Measurements from ENCODE around the gene DPAGT1.
A peak's percentile ranks its signal among the peaks of the same experiment; 100 is the strongest.
"Not testable (repeated sequence)": the region's sequence is repeated elsewhere in the genome, so short reads cannot be mapped to it uniquely, and the experiment has no call there.

Gene DPAGT1

DNA sequence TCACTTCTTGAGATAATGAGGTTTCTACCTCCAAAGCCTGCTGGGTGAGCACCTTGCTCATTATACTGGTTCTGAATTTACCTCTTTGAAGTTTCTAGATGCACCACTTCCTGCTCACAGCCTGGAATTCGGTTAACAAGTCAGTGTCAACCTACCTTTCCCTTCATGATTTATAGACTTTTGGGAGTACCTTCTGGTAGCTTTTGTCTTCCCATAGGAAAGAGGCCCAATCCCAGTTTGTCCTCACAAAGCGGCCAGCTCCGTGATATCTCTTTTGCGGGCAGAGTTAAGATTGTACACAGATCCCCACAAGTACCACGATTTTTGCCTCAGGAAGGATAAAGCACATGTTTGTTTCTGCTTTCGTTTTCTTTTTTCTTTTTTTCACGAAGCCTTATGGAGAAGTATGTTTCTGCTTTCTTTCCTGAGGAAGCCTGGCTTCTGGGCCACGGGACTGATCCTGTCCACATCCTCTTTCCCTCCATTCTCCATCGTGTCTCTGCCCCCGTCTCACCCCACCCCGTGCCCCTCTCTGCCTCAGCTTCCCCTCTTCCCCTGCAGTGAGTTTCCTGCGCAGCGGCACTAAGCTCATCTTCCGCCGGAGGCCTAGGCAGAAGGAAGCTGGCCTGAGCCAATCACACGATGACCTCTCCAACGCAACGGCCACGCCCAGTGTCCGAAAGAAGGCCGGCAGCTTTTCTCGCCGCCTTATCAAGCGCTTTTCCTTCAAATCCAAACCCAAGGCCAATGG lies 14.0 kb upstream of the DPAGT1 start:
- DNase-seq (ENCODE audit: low read depth in 2 of 2): no peak

DNA sequence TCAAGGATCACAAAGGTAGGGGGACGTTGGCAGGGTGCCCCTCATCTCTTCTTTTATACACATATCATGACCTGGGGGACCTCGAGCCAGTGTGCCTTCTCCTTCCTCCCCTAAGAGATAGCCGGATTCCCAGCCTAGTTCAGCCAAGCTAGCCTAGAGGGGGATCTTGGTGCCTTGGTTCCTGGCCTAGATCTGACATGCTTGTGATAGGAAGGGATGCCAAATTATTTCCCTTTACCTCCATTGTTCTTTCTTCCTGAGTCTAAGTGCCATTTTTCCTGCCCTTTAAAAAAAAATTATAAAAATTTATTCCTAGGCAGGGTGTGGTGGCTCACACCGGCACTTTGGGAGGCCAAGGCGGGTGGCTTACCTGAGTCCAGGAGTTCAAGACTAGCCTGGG lies 12.7 kb upstream of the DPAGT1 start:
- DNase-seq (ENCODE audit: low read depth in 2 of 2): no peak

DNA sequence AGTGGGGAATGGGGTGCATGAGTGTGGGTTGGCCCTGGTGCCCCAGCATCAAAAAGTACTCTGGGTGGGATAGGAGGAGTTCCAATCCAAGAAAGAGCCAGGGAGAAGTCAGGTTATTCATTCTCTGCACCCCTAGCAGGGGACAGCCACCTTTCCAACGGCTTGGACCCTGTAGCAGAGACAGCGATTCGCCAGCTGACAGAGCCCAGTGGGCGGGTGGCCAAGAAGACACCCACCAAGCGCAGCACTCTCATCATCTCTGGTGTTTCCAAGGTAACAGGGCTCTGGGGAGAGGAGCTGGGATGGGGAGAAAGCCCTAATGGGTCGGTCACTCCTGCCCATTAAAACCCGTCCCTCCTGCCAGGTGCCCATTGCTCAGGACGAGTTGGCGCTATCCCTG lies 12.1 kb upstream of the DPAGT1 start:
- DNase-seq (ENCODE audit: low read depth in 2 of 2): no peak

DNA sequence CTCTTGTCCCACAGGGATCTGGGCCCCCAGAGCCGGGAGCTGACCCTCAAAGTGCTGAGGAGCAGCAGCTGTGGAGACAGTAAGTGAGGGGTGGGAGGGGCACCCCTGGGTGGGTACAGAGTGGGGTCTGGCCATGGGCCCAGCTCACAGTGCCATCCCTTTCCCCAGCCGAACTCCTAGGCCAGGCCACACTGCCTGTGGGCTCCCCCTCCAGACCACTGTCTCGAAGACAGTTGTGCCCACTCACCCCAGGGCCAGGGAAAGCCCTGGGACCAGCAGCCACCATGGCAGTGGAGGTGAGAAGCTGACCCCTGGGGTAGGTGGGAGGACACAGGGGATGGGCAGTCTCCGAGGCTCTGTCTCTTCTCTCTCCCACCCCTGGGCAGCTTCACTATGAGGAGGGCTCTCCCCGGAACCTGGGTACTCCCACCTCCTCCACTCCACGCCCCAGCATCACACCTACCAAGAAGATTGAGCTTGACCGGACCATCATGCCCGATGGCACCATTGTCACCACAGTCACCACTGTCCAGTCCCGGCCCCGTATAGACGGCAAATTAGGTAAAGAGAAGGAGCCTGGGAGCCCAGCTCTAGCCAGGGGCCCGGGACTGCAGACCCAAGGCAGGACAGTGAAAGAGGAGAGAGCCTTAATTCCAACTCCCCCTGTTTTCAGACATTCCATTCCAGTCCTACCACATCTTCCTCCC lies 10.8 kb upstream of the DPAGT1 start:
- DNase-seq (ENCODE audit: low read depth in 2 of 2): no peak

DNA sequence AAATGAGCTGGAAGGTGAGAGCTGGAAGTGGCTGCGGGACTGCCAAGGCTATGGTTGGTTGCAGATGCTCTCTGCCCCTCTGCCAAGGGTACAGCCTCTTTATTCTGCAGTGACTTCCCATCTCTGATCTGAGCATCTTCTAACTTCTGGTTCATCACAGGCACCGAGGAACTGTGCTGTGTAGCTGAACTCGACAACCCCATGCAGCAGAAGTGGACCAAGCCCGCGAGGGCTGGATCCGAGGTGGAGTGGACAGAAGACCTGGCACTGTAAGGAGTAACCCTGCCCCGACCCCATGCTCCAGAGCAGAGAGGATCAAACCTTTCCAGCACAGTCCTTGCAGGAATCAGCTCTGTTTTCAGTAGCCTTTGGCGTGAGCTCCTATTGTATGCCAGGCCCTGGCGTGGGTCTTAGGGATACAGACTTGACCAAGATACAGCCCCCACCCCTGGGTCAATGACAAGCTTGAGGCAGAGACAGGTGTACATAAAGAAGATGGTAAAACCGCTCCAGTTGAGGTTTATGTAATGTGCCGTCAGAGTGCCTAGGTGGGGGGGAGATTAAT lies 9.8 kb upstream of the DPAGT1 start:
- DNase-seq (ENCODE audit: low read depth in 2 of 2): no peak

DNA sequence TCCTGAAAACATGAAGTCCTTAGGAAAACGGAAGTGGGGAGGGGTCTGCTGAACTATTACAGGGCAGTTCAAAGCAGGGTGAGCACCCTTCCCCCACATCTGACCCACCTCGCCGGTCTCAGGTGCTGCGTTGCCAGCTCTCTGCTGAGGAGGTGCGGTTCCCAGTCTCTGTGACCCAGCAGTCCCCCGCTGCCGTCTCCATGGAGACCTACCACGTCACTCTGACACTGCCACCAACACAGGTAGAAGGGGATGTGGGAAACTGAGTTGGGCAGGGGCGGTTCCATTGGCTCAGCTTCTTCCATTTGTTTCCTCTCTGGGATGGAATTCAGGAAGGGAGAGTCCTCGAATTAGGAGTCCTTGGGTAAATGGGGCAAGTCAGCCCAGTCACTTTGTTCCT lies 8.8 kb upstream of the DPAGT1 start:
- no peak for DNase-seq (ENCODE audit: low read depth in 2 of 2)

DNA sequence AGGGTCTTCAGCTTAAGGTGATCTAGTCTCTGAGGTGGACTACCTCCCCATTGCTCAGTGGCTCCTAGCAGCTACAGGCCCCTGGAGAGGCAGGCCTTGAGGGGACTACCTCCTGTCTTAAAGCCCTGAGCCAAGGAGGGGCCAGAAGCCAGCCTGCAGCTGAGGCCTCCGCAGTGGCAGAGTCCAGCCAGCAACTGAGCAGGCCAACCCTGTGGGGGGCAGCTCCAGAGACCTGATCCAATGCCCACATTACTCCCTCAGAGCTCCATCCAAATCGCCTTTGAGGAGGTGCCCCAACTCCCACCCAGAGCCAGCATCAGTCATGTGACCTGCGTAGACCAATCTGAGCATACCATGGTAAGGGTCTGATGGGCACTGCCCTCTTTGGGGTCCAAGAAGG lies 8.2 kb upstream of the DPAGT1 start:
- DNase-seq (ENCODE audit: low read depth in 2 of 2): no peak

DNA sequence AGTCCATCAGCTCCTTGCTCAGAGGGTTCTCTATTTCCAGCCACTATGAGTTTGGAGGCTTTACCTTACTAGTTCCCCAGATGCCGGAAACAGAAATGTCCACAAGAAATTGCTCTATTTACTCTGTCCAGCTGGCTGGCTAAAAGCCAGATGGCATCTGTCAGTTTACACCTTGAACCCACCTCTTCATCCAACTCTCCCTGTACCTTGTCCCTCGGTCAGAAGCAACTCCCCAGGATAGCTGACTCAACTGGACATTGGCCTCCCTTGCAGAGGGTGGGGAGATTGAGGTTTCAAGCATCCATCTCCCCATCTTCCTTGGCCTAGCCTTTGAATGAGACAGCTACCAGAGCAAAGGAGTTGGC lies 7.2 kb upstream of the DPAGT1 start:
- no peak for DNase-seq (ENCODE audit: low read depth in 2 of 2)

DNA sequence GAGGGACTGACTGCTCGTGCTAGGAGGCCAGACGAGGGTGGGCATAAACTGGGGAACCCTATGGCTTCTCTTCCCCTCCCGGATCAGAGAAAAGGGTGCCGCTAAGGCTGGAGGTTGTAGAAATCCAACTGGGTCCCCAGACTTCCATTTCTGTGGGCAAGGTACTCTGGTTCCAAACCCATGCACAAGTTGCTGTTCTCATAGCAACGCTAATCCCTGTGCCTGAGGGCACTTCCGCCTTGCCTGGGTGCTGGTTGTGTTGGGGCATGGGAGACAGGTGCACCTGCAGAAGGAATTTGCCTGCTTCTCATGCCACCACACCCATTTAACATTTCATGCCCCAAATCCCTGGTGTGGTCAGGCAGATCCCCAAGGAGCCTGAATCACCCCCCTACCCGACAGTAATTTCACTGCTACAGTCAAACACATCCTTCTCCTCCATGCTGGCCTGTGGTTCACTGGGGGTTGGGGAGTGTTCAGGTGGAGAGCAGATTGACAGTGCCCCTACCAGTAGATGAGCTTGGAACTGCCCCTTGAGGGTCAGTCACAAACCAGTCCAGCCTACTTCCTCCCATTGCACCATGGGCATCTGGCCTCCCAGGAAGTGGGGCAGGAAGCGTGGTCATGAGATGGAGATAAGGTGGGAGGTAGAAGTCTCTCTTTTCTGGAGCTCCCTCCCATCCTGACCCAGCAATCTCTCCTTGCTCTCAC lies 6.6 kb upstream of the DPAGT1 start:
- DNase-seq (ENCODE audit: low read depth in 2 of 2): no peak

DNA sequence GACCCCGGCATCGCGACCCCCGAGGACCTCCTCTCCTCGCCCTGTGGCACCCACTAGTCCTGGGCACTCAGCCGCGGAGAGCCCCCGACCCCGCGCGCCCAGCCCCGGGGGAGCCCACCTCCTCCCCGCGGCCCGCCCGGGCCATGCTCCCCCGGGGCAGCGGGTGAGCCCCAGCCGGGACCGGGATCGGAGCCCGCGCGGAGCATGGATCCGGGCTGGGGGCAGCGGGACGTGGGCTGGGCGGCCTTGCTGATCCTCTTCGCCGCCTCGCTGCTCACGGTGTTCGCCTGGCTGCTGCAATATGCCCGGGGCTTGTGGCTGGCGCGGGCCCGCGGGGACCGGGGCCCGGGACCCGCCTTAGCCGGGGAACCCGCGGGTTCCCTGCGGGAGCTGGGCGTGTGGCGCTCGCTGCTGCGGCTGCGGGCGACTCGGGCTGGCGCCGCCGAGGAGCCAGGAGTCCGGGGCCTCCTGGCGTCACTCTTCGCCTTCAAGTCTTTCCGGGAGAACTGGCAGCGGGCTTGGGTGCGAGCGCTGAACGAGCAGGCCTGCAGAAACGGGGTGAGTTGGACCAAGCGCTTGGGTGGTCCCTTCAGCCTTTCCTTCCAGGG lies 6.0 kb upstream of the DPAGT1 start:
- no peak for DNase-seq (ENCODE audit: low read depth in 2 of 2)

DNA sequence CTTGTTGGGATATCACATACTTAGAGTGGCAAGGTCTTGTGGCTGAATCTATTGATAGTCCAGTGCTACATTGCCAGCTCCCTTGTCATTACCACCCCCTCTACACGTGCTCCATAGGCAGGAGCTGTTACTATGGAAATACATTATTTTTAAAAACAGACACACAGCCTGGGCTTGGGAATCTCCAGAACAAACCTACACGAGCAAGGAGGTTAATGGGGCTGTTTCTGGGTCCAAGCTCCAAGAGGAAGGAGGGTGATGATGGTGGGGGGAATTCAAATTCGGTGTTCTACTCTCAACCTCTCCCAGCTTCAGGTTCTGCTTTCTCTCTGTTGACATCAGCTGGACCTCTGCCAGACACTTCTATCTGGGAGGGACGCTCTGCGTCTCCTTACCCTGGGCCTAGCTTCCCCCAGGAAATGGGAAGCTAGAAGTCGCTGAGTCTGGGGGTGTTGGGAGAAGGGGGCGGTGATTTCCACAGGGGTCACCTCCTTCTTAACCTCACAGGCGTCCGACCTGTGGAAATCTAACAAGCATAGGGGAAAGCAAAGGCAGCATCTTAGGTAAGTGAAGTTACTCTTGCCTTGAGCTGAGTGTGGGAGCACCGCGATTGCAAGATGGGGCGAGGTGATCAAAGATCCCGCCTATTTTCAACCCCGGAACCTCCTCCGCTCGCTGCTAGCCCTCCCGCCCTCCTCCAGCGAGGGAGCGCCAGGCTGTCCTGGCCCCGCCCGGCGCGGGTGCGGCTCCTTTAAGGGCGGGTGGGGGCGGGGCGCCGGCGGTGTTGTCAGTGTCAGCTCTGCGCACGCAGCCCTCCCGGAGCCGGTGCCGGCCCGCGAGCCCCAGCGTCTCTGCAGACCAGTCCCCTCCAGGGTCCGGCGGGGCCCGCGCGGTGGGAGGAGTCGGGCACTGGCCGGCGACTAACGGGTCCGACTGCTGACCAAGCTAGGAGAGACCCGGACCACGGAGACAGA lies 5.2 kb upstream of the DPAGT1 start, which contains the start of gene C2CD2L:
C2CD2L (plus strand) TSS at position 781 of the 974 bp plus-strand sequence. CDS start 398 bp downstream, outside the sequence.
- peak; percentile 75 to 79 for DNase-seq (ENCODE audit: low read depth in 2 of 2)

DNA sequence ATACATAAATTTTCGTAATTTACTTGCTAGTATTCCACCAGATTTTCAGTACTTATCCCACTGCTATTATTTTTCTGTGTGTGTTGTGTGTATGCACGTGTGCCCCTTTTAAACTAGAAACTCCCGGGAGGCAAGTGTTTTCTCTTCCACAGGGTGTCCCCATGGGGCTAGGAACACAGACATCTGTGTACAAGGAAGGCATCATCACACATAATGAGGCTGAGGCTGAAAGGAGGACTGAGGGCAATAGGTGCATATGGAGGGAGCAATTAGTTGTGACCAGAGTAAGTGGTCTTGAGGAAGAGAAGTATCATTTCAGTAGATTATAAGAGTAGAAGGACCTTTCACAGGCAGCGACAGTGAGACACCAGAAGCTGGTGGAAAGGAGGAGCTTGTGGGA lies 2.1 kb upstream of the DPAGT1 start:
- DNase-seq (ENCODE audit: low read depth in 2 of 2): no peak

DNA sequence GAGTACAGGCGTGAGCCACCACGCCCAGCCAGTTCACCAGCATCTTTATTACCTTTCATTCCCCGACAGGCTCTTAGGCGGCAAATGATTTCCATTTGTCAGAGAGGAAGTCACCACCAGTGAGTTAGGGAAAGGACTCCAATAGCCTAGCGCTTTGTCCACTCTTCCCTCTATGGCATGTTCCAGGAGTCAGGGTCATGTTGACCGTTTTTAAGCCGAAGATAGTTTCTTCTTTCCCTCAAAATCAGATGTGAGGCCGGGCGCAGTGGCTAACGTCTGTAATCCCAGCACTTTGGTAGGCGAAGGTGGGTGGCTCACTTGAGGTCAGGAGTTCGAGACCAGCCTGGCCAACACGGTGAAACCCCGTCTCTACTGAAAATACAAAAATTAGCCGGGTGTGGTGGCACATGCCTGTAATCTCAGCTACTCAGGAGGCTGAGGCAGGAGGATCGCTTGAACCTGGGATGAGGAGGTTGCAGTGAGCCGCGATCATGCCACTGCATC lies 1.6 kb upstream of the DPAGT1 start:
- DNase-seq (ENCODE audit: low read depth in 2 of 2): not testable (repeated sequence)

DNA sequence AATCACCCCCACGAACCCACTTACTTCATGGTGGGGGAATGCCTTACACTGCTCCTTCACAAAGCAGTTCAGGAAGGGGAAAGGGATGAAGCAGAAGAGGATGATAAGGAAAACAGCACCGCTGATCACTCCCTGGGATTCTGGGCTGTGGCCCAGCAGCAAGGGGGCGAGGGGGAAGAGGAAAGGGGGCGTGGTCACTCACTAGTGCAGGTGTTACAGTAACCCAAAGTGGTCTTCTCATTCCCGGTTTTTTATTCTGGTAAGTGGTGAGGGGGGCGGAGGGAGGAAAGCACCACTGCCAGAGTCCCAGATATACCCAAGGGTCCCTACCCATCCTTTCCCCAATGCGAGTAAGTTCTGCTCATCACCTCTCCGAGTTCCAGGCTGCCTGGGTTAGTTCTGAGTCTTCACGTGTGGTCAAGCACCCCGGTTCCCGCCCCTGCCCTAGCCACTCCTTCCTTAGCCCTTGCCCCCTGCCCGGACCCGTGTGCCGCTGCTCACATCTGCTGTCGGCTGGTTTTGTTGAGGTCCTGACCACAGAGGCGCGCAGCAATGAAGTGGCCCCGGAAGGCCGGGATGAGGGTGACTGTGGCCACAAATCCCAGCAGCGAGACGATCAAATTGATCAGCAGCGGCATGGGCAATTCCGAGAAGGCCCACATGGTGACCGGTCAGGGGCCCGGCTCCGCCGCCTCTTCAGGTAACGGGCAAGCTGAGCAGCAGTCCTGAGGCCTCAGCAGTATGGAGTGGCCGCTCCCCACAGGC lies 477 bp downstream of the DPAGT1 start:
- DNase-seq (ENCODE audit: low read depth in 2 of 2): no peak

DNA sequence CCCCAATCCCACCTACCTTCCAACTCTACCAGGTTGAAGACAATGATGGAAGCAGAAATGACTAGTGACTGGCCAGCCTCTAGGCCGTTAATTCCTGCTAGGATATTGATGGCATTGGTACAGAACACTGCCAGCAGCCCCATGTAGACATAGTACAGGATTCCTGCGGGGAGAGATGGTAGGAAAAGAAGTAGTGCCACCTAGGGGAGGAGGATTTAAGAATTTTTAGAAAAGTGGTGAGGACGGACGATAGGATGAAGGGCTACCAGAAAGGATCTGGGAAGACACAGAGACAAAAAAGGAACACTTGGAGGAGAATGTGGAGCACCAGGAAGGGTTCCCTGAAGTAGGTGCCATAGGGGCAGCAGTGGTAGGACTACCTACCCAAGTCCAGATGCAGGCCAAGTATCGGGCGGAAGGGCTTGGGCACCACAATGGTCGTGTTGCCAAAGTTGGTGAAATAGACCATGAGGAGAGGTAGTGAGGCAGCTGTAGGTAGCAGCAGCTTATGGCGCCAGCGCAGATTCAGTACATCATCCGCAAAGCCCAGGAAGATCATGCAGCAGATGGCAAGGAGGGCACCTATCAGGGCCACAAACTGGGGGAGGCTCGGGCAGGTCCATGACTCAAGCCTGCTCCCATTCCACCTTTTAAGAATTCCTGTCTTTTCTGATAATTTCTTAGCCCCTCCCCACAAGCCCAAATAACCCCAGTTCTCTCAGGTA lies 1.2 kb downstream of the DPAGT1 start:
- DNase-seq (ENCODE audit: low read depth in 2 of 2): no peak

DNA sequence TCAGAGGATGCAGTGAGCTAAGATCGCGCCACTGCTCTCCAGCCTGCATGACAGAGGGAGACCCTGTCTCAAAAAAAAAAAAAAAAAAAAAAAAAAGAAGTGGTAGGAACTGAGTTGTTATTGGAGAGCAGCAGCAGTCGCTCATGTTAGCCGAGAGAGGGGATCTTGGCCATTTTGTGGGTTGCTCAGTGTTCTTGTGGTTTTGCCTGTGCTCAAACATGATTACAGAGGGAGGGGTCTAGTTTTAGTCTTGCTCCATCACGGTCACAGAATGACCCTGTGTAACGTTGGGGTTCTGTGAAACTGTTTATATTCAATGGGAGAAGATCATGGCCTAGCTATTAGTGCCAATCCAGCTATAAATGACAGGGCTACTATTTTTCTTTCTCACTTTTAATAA lies 1.9 kb downstream of the DPAGT1 start:
- DNase-seq (ENCODE audit: low read depth in 2 of 2): no peak

DNA sequence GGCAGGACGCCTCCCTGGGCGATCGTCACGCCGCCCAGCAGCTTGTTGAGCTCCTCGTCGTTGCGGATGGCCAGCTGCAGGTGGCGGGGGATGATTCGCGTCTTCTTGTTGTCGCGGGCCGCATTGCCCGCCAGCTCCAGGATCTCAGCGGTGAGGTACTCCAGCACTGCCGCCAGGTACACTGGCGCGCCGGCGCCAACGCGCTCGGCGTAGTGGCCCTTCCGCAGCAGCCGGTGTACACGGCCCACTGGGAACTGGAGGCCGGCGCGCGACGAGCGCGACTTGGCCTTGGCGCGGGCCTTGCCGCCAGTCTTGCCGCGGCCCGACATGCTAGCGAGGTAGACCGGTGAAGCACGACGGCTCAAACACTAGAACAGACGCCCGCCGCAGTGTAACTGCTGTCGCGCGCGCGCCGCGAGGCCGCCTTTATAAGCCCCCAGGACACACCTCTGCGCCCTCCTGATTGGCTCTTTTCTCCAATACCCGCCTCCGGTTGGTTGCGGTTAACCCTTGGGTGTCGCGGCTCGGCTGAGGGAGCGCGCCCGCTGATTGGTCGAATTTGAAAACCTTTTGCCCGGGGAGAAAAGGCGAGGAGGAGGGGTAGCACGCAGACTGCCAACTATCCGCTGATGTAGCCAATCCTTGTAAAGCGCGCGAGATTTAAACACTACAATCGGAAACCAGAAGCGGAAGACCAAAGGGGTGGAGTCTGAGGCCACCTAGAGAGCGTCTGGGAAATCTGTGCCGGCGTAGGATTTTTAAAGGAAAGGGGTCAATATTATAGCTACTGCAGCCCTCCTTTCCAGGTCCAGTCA lies 6.4 kb downstream of the DPAGT1 start:
- DNase-seq (ENCODE audit: low read depth in 2 of 2): peak; percentile 99

DNA sequence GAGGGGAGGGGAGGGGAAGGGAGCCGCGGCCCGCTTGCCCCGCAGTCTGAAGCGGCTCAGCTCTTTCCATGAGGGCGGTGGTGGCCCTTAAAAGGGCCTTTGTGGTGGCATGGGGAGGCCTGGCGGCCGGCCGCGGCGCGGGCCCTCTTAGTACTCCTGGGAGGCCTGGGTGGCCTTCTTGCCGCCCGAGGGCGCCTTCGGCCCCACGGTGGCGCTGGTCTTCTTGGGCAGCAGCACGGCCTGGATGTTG lies 6.9 kb downstream of the DPAGT1 start:
- peak in 1 of 2 experiments; percentile 44 for DNase-seq (ENCODE audit: low read depth in 2 of 2)
